Measurements from ENCODE around the gene CCDC148.
A peak's percentile ranks its signal among the peaks of the same experiment; 100 is the strongest.

CCDC148 gene

DNA sequence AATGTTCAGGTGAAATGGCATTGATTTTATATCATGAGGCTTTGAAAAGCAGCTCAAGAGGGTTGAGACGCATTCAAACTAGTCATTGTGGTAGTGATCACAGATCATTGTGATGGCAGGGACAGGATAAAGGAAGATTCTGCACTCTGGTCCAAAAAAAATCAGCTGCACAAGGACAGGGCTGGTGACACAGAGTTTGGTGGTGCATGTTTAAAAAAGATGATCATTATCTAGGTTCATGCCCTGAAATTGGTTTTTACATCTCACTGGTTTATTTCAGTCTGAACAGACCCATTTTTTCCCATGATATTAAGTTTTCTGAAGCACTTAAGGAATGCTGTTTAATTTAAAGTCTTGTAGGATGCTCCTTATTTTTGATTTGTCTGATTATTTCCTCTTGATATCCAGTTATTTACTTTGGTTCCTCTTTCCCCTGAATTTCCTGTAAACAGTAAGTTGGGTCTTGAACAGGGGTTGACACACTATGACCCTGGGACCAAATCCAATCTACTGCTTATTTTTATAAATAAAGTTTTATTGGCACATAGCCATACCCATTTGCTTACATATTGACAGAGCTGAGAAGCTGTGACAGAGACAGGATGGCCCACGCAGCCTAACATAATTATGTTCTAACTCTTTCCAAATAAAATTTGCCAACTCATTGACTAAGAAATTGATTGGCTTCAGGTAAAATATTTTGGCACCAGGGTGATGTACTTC, 256.5 kb downstream of the CCDC148 start:
- TF ChIP-seq CTCF (IDR thresholded peaks at IDR 0.05; ENCODE audit: extremely low read depth, missing control alignments), result no peak
- no peak for DNase-seq (ENCODE audit: low spot score)

GRCh38 chr2:158197940-158198339, 258.6 kb downstream of the CCDC148 start:
- no peak for TF ChIP-seq CTCF (IDR thresholded peaks at IDR 0.05; ENCODE audit: extremely low read depth, missing control alignments)
- DNase-seq (ENCODE audit: low spot score), result no peak

- no peak for TF ChIP-seq CTCF (IDR thresholded peaks at IDR 0.05; ENCODE audit: extremely low read depth, missing control alignments)
- no peak for DNase-seq (ENCODE audit: low spot score)
Observed at GRCh38 chr2:158194229-158194628, 262.3 kb downstream of the CCDC148 start.

GRCh38 chr2:158192515-158193443, 263.8 kb downstream of the CCDC148 start:
- no peak for TF ChIP-seq CTCF (IDR thresholded peaks at IDR 0.05; ENCODE audit: extremely low read depth, missing control alignments)
- no peak for DNase-seq (ENCODE audit: low spot score)

DNA sequence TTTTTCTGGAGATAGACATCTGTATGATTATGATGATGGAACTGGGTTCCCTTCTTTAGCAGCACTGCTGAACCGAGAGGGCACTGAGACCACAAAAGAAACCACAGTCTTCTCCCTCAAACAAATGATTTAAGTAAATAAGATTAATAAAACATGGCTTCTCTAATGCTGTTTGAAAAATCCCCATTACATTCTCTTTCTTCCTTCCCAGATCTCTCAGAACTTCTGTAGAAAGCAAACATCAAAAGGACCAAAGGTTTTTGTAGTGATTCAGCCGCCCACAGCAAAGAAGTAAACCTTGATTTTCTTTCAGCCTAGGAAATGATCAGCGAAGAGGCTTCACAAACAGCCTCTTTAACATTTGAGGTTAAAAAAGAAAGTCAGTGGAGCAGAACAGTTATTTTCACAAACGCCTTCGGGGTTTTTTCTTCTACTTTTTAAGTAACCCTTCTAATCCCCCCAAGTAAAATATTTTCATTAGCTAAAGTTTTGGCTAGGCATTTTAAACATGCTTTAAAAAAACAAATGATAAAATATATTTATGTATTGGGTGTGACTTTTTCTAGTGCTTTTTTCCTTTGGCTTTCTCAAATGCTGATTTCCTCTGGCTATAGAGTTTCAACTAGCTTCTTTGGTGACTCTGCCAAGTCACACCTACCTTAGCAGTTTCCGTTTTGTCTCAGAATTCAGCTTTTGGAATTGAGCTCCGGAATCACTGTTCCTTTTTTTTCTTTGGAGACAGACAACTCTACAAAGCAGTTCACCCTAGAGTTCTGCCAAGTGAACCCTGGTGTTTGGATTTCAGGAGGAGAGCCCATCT, 265.3 kb downstream of the CCDC148 start:
- DNase-seq (ENCODE audit: low spot score), result peak; percentile 45
- TF ChIP-seq CTCF (IDR thresholded peaks at IDR 0.05; ENCODE audit: extremely low read depth, missing control alignments), result no peak

GRCh38 chr2:158189526-158189925, 267.0 kb downstream of the CCDC148 start:
- no peak for DNase-seq (ENCODE audit: low spot score)
- no peak for TF ChIP-seq CTCF (IDR thresholded peaks at IDR 0.05; ENCODE audit: extremely low read depth, missing control alignments)

Data from GM20000 (cell line).